ENCODE results near the gene MAEL.
A peak's percentile ranks its signal among the peaks of the same experiment; 100 is the strongest.

- TF ChIP-seq SIN3A (IDR thresholded peaks at IDR 0.05; ENCODE audit: borderline replicate concordance, low read depth, low read length) (no peak), NFIC (IDR thresholded peaks at IDR 0.05; ENCODE audit: borderline replicate concordance) (no peak), ZBTB33 (IDR thresholded peaks at IDR 0.05; ENCODE audit: borderline replicate concordance, low read depth) (no peak), CTCF (IDR thresholded peaks at IDR 0.05) (peak; percentile 94), GABPA (IDR thresholded peaks at IDR 0.05; ENCODE audit: low read depth) (no peak)
These were observed 77.4 kb downstream of the MAEL start for GRCh38 chr1:167066333-167067122.

Data from SK-N-SH (cell line).